Testis (tissue), 2 donors: ENCODE measurements around the gene ZBTB18.

Experiments used
- CTCF ChIP-seq, 3 experiments: fragments of 450-650 bp in 2 of 3; fragments of 200-600 bp in 1 of 3; sonication (generic) in 1 of 3; IDR thresholded peaks; one replicate each; pipeline ENCODE4 v1.5.1; 2016 to 2019; ENCODE audit warnings: antibody characterized with exemption in 3 of 3, mild to moderate bottlenecking in 2 of 3, moderate library complexity in 1 of 3
- POLR2A ChIP-seq: fragments of 450-650 bp; IDR thresholded peaks from one replicate; pipeline ENCODE4 v1.6.1; 2017; ENCODE audit warnings: antibody characterized with exemption, mild to moderate bottlenecking, moderate library complexity

- TF ChIP-seq CTCF (IDR thresholded peaks at IDR 0.05) (no peak), POLR2A (no peak)
Observed at GRCh38 chr1:244067893-244068292, 16.8 kb downstream of the ZBTB18 start.
